ENCODE data around the gene PRKCI. TPM values are rescaled to one million over a fixed set of nuclear protein-coding genes. Genes with fewer than 3 reads are reported as not detected.
A peak's percentile ranks its signal among the peaks of the same experiment; 100 is the strongest.

The PRKCI gene
- total and polyA plus RNA-seq, 9 of the 15 experiments (the other 6 are each of a cell fraction or from before 2014, with no cell fraction given) = 10.5 to 43.2 (median 31.4) TPM

DNA sequence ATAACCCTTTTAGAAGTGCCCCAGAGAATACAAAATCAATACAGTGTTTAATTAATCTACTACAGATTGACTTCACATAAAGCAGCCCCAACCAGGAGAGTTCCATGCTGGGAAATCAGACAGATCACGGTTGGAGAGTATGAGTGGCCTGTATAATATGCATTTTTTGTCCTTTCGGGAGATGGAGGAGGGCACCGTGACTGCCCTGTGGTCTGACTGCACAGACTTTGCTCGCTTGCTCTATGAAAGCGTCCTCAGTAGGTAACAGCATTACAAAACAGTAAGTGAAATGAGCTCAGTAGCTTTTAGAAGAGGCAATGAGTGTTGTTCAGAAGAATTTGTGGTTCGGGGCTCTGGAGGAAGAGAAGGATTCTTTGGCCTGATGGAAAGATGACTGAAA is 101.1 kb downstream of the PRKCI start:
- peak; percentile 27; the same call in 1 of the 3 replicates for ATAC-seq
- BruUV-seq (replicated peaks) = no TSS peak
- Histone ChIP-seq H3K4me1 (replicated peaks in 1 of 2; ENCODE audit: control insufficient read depth in 2 of 2, insufficient read depth in 2 of 2, low read length in 2 of 2) (peaks cover 0 to 2% of the 10 kb centered on the region in 2 experiments; a peak in 1 of 5 replicates), H3K36me3 (ENCODE audit: control insufficient read depth, insufficient read depth, low read length) (no peaks in the 10 kb centered on the region), H2AFZ (ENCODE audit: low read depth, low read length) (peak overlapping the region; percentile 61), H3K9me3 (replicated peaks; ENCODE audit: control insufficient read depth, insufficient read depth, low read depth, low read length) (peaks cover 9% of the 10 kb centered on the region), H4K20me1 (replicated peaks; ENCODE audit: control insufficient read depth, insufficient read depth, low read length) (no peaks in the 10 kb centered on the region), H3K79me2 (ENCODE audit: control insufficient read depth, insufficient read depth, low read length) (no peaks in the 10 kb centered on the region), H3K4me2 (ENCODE audit: insufficient read depth, low read length) (no peak overlapping the region), H3K9me1 (ENCODE audit: control insufficient read depth, insufficient read depth, low read length) (no peaks in the 10 kb centered on the region), H3K27me3 (ENCODE audit: control insufficient read depth in 2 of 2, insufficient read depth in 2 of 2, low read length in 2 of 2) (no peaks in the 10 kb centered on the region), H3K4me3 (no peak overlapping the region), H3K27ac (ENCODE audit: extremely low read depth, low read depth, low read length) (no peak overlapping the region), H3K9ac (ENCODE audit: insufficient read depth in 1 of 2, low read depth in 2 of 2, low read length in 2 of 2) (no peak overlapping the region)
- ChIA-PET CTCF (ENCODE audit: low intra/inter-chr PET ratio) (no interaction called here), POLR2A (no interaction called here)
- intact Hi-C loops (cut with micrococcal nuclease) (no loop called here), in situ Hi-C loops (cut with MboI) (no loop called here)
- DNase-seq (ENCODE audit: extremely low read depth in 1 of 4, low spot score in 3 of 4) = no peak
- TF ChIP-seq ZNF584 (CRISPR knock-in tag; IDR thresholded peaks at IDR 0.05; ENCODE audit: low read depth) = no peak
- TF ChIP-seq YY1 (IDR thresholded peaks at IDR 0.05; ENCODE audit: borderline replicate concordance in 1 of 3, control insufficient read depth in 1 of 3, extremely low read depth in 1 of 3, insufficient read depth in 3 of 3, insufficient read length in 1 of 3, insufficient replicate concordance in 2 of 3, low read depth in 1 of 3, low read length in 2 of 3) = no peak
- no peak for TF ChIP-seq CBX5 (IDR thresholded peaks at IDR 0.05; ENCODE audit: borderline replicate concordance, low read depth)
- TF ChIP-seq KLF10 (CRISPR knock-in tag; IDR thresholded peaks at IDR 0.05) = no peak
- TF ChIP-seq, protein P1, sequence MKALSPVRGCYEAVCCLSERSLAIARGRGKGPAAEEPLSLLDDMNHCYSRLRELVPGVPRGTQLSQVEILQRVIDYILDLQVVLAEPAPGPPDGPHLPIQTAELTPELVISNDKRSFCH (CRISPR knock-in tag; IDR thresholded peaks at IDR 0.05) = no peak
- TF ChIP-seq, protein P1 (tag; IDR thresholded peaks at IDR 0.05) = no peak
- no peak for TF ChIP-seq GABPA (tag; conservative IDR thresholded peaks at IDR 0.05; ENCODE audit: low read depth)
- TF ChIP-seq POLR2G (IDR thresholded peaks at IDR 0.05; ENCODE audit: low read depth, low read length) = no peak
- FAIRE-seq = no peak
- 68% methylated on average over 6 of the region's 6 CpGs for WGBS (ENCODE audit: insufficient coverage, low coverage, missing lambda C conversion rate)

Data from K562 (cell line).